AG09319 (cell line): ENCODE data around the gene RIT2.

Experiments
- DNase-seq: peaks from one replicate; pipeline ENCODE4 v3.0.0-alpha.2; 2010; ENCODE audit warnings: low read depth; ENCODE audit errors: extremely low read depth
- TF ChIP-seq, protein P1 (sequence below): IDR thresholded peaks from 2 replicates; pipeline ENCODE4 v1.5.1; 2011; ENCODE audit warnings: low read depth, mild to moderate bottlenecking, inconsistent platforms, low read length, moderate library complexity

Gene RIT2

DNA sequence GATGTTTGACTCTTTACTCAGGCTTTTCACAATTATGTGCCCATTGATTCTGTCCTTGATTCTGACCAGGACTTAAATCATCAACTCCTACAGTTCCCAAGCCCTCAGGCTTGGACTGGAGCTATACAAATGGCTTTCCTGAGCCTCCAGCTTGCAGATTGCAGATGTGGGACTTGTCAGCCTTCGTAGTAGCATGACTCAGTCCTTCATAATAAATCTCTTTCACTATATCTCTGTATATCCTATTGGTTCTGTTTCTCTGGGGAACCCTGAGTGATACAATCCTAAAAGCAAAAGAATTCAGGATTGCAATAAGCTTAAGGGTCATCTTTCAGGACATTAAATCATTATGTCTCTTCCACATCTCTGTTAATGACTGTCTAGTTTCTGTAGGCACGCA is 356.6 kb downstream of the RIT2 start:
- TF ChIP-seq, protein P1, sequence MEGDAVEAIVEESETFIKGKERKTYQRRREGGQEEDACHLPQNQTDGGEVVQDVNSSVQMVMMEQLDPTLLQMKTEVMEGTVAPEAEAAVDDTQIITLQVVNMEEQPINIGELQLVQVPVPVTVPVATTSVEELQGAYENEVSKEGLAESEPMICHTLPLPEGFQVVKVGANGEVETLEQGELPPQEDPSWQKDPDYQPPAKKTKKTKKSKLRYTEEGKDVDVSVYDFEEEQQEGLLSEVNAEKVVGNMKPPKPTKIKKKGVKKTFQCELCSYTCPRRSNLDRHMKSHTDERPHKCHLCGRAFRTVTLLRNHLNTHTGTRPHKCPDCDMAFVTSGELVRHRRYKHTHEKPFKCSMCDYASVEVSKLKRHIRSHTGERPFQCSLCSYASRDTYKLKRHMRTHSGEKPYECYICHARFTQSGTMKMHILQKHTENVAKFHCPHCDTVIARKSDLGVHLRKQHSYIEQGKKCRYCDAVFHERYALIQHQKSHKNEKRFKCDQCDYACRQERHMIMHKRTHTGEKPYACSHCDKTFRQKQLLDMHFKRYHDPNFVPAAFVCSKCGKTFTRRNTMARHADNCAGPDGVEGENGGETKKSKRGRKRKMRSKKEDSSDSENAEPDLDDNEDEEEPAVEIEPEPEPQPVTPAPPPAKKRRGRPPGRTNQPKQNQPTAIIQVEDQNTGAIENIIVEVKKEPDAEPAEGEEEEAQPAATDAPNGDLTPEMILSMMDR, result no peak
- DNase-seq, result no peak

DNA sequence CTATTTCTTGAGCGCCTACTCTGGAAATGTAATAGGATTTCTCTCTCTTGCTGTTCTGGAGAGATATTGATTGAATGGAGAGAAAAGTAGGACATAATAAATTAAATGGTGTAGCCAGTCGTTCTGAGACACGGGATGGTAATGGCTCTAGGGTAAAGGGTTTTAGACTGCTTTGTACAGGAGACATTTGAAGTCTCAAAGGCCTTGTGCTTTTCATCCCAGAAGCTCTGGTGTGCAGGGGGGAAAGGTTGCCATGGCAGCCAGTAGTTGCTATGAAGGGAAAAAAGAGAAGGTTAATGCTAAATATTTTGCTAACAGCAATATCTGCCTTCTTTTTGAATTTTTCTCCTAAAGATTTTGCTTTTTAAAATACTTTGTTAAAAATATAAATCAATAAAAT is 359.3 kb downstream of the RIT2 start:
- no peak for DNase-seq
- TF ChIP-seq, protein P1, result no peak

DNA sequence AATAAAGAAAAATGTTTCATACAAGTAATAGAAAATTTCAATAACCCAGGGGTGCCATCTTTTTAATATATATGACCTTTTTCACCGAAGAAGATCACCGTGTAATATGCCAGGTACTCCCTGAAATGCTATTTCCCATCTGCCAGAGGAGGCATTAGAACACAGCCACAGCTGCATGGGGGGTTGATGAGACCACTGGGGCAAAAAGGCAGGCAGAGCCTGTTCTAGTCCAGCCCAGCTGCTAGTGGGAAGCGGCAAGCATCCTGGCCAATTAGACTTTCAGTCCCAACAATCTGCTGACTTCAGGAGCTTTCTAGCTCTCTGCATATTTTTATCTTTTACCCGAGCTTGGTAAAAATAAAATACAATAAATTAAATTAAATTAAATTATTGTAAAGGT is 362.6 kb downstream of the RIT2 start:
- DNase-seq, result no peak
- TF ChIP-seq, protein P1, result no peak

DNA sequence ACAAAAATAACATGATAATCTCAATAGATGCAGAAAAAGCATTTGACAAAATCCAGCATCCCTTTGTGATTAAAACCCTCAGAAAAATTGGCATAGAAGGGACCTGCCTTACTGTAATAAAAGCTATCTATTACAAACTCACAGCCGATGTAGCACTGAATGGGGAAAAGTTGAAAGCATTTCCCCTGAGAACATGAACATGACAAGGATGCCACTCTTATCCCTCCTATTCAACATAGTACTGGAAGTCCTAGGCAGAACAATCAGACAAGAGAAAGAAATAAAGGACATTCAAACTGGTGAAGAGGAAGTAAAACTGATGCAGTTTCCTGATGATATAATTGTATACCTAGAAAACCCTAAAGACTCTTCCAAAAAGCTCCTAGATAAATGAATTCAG is 368.7 kb downstream of the RIT2 start:
- TF ChIP-seq, protein P1, result no peak
- no peak for DNase-seq

DNA sequence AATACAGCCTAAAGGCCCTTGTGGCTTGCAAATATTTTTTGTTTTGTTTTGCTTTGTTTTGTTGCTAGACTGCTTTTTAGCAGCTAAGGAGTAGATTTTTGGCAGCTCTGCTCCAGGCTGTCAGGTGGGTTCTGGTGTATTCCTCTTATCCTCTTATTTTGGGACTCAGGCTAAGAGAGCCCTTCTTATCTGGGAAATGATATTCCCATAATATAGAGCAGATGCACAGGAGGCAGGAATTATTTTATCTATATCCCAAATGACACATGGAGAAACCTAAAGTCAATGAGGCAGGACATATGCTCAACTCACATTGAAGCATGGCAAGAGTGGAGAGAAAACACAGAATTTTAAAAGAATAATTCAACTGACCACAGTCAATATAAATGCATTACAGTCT is 369.6 kb downstream of the RIT2 start:
- DNase-seq, result no peak
- TF ChIP-seq, protein P1, result no peak

DNA sequence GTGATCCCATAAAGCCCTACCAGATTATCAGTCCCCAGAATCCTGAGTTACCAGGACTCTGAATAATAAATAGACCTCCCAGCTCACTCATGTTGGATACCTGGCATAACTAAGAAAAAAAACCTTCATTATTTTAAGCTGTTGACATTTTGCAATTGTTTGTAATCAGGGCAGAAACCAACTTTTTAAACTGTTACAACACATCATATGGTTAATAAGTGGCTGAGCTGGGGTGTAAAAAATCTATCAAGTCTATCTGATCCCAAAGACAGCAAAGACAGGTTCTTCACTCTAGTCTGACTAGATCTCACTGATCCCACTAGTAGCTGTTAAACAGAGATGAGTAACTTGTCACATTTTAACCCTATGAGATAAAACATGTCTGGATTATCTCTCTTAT is 370.3 kb downstream of the RIT2 start:
- no peak for DNase-seq
- TF ChIP-seq, protein P1, result no peak

DNA sequence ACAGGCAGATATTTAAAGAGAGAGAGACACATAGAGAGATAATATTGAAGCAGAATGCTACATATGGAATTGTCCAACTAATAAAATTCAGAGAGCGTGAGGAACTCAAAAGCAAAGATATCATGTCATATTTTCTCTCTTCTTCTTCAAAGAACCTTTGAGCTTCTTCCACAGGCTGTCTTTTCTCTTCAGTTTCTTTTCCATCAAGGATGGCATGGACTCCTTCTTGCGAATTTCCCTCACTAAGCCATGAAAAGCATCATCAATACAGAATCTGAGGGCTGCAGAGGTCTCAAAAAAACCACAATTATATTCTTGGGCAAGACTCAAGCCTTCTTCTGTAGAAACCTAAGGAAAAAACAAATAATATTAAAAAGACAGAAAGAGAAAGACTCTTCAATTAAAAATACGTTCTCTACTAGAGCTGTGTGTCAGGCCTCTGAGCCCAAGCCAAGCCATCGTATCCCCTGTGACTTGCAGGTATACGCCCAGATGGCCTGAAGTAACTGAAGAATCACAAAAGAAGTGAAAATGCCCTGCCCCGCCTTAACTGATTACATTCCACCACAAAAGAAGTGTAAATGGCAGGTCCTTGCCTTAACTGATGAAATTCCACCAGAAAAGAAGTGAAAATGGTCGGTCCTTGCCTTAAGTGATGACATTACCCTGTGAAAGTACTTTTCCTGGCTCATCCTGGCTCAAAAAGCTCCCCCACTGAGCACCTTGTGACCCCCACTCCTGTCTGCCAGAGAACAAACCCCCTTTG is 371.9 kb downstream of the RIT2 start:
- TF ChIP-seq, protein P1, result no peak
- no peak for DNase-seq
